Measurements from ENCODE around the gene GPR55.

GRCh38 chr2:230910546-230911177 is 14.4 kb downstream of the GPR55 start:
- TF ChIP-seq CTCF (IDR thresholded peaks at IDR 0.05) (no peak), ZFX (IDR thresholded peaks at IDR 0.05; ENCODE audit: borderline replicate concordance) (no peak)

Measured in 22Rv1 (cell line).